Measurements from ENCODE around the gene LGI2.
A peak's percentile ranks its signal among the peaks of the same experiment; 100 is the strongest.
"Not testable (repeated sequence)": the region's sequence is repeated elsewhere in the genome, so short reads cannot be mapped to it uniquely, and the experiment has no call there.

The LGI2 gene

GRCh38 chr4:25030277-25031076 lies at the start of gene LGI2:
LGI2 (minus strand) TSS chr4:25030946; CDS start chr4:25030693, 253 bp downstream.
- DNase-seq, result peak in 28 of 56 donors; percentile 1 to 62 (median 15)

- DNase-seq, result no peak
Observed at GRCh38 chr4:25078523-25078922, 47.8 kb upstream of the LGI2 start.

DNA sequence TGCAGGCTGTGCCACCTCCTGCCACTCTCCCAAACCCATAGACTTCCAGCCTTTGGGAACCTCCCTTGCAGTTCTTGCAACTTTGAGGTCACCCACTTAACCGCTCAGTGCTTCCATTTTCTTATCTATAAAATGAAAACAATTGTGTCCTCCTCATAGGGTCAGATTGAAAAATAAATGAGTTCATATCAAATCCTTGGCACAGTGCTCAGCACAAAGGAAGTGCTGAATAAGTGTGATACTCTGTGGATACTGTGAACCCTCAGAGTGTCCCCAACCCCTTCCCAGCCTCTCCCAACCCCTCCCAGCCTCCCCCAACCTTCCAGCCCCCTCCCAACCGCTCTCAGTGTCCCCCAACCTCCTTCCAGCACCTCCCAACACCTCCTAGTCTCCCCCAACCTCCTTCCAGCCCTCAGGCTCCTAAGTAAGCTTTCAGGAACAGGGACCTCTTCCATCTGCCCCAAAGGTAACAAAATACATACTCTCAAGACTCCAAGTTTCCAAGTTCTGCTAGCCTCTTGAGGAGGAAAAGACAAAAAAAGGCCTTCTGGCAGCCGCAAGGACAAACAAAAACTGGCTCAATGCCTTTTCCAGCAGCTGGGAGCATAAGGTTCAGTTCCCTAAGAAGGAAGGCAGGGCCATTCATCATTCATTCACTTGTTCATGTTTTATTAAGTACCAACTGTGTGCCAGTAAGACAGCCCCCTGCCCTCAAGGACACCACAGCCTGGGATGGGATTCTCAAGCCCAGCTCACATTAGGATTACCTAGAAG lies 46.1 kb upstream of the LGI2 start:
- no peak for DNase-seq

DNA sequence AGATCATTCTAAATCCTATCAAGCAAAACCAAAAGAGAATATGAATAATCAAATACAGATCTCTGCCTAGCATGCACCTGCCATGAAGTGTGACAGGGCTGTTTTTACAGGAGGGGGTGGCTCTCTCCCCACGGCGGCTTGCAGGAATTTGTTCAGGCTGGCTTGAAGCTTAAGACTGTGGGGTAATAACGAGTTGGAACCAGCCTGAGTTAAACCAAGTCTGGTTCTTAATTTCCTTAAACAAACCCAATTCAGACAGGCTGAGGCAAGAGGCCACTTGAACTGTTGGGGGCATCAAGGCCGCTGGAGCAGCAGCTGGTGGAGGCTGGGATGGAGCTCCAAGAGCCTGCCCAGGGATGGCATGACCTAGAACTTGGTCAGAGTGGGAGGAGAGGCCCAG lies 45.1 kb upstream of the LGI2 start:
- DNase-seq, result no peak

GRCh38 chr4:25075129-25075528 lies 44.4 kb upstream of the LGI2 start:
- no peak for DNase-seq

DNA sequence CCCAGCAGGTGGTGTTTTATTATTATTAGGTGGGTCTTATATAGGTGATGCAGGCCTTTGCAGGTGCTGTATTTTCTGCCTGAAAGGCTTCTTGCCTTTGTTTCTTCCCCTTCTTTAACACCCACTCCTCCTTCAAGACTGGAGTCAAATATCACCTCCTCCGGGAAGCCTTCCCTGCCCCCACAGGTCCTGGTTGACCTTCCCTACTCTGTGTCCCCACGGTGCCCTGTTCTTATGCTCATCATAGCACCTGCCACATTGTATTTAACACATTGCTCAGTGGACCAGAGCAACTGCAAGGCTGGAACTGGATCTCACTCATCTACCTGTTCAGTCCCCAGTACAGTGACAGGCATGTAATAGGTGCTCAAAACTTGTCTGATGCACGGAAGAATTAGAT lies 39.8 kb upstream of the LGI2 start:
- no peak for DNase-seq

DNA sequence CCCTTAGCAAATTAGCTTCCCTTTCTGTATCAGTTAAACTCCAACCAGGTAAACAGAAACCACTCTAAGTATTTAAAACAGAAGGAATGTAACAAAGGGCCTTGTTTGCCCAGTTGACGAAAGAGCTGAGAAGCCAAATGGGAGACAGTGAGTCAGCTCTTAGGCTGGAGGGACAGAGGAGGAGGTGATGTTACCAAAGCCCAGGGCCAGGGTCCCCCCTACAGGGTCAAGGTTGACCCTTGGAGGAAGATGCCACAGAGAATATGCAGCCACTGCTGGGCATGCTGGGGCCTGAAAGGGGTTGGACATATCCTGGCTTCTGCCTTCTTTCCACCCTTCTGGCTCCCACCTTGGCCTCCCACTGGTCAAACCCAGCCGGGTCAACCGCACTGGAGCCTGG lies 38.3 kb upstream of the LGI2 start:
- DNase-seq, result no peak

DNA sequence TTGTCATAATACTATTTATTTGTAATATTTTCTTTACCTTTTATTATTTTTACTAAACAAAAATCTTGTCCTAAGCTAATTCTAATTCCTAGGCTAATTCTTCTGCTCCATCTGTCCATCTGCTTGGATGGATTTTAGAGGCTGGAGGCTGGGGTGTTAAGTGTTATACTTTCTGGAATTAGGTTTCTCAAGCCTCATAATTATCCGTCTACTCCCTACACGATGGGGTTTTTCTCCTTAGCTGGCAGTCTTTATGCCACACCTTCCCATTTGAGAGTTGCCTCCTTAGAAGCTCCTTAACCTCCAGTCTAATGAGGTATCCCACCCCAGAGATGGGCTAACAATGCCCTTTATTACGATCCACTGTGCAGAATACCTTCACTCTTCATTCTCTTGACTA lies 37.6 kb upstream of the LGI2 start:
- DNase-seq, result no peak

- DNase-seq, result no peak
Observed at GRCh38 chr4:25065932-25066590, 35.3 kb upstream of the LGI2 start.

DNA sequence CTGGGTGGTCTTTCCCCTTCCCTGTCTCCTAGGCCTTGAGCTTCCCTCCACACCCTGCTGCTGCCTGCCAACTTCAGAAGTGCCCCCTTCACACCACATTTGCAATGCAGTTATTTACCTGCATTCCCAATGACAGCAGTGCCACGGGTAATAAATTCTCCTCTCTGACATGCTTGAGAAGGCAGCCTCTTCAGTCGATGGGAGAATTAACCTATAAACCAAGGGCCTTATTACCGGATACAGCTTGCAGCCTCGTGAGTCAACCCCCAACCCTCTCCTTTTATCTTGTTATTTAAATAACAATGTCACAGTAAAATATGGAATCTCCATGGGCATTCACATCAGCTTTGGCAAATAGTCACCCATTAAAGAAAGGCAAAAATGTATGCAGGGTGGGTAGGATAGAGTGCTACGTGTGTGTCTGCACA lies 34.7 kb upstream of the LGI2 start:
- no peak for DNase-seq

DNA sequence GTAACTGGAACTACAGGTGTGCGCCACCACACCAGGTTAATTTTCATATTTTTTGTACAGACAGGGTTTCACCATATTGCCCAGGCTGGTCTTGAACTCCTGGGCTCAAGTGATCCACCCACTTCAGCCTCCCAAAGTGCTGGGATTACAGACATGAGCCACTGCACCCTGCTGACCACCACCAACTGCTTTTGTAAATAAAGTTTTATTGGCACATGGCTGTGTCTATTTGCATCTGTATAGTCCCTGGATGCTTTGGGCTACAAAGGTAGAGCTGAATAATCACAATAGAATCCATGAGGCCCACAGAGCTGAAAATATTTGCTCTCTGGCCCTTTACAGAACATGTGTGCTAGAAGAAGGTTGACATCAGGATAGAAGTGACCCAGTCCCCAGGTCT lies 33.7 kb upstream of the LGI2 start:
- not testable (repeated sequence) for DNase-seq

DNA sequence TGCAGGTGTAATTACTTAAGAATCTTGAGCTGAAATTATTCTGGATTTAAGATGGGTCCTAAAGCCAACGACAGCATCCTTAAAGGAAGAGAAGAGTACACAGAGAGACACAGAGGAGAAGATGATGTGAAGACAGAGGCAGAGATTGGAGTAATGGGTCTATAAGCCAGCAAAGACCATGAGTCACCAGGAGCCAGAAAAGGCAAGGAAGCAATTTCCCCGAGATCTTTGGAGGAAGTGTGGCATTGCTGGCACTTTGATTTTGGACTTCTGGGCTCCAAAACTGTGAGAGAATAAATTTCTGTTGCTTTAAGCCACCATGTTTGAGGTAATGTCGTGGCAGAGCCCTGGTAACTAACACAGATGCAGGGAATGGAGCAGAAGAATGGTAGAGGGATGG lies 32.4 kb upstream of the LGI2 start:
- DNase-seq, result no peak

DNA sequence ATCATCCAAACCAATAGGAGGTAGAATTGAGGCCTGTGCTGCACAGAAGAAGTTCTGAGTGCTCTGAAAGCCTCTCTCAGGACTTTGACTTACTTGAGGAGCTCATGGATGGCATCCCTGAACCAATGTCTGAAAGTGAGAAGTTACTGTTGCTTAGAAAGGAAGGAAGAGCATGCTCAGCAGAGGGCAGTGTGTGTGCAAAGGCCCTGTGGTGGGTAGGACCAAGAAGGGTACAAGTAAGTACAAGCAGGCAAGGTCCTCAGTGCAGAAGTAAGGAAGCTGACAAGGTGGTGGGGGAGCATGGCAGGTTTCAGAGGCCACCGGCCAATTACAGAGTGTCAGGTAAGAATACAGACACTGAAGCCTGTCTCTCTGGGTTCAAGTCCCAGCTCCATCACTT lies 31.4 kb upstream of the LGI2 start:
- DNase-seq, result no peak

DNA sequence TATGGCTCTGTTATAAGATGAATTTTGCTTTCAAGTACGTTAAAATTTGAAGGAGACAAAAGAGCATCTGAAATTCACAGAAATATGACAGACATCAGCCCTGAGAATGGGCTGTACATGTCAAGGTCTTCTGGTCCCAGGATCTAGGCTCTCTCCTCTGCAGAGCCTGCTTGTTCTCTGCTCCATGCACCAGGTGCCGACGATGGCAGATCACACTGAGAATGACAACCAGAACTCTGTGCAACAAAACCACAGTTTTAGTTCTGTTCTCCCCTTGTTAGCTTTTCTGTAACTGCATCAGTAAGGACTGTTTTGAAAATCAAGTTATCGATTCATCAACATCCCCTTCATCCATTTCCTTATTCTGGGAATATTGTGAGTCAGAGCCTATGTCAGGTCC lies 30.9 kb upstream of the LGI2 start:
- no peak for DNase-seq

- DNase-seq, result no peak
Observed at GRCh38 chr4:25060963-25061340, 30.2 kb upstream of the LGI2 start.

DNA sequence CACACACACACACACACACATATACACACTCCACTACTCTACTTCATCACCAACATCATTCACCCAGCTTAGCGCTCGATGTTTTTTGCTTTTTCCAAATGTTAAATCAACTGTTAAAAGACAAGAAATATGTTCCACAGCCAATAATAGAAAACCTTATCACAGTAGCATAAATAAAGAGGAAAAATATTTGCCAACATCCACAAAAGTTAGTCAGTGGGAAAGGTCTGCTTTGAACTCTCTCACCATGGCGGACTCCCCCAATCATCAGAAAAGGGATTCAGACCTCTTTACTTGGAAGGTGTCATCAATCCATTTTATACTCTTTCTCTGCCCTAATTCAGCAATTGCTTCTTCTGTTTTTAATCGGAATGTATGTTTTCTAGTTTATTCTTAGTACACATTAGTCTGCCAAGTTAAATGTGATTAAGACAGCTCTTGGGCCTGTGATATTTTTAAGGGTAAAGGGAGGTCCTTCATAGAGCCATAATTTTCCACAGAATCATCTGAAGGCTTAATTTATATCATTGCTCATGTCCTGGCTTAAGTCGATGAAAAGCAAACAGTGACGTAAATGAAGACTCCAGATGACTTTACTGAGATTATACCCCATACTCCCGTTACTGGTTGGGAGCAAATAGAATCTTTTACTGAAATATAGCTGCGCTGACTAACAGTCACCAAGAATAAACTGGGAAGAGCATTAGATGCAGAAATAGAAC lies 29.7 kb upstream of the LGI2 start:
- no peak for DNase-seq

DNA sequence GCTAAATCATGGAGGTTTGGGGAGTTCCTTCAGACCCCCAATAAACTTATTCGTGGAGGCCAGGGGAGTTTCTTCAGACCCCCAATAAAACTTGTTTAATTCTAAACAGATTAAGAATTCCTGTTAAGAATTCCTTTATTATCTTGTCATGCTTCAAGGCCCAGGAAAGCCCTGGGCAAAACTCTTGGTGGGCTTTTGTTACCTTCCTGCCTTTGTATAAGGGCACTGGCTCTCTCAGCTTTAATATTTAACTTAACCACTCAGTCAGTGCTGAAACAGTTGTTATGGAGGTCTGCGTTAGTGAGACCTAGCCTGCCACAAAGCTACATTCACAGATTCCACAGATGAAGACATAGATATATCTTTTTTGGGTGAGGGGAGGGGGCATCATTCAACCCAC lies 29.0 kb upstream of the LGI2 start:
- DNase-seq, result no peak

GRCh38 chr4:25058796-25059195 lies 28.1 kb upstream of the LGI2 start:
- no peak for DNase-seq

DNA sequence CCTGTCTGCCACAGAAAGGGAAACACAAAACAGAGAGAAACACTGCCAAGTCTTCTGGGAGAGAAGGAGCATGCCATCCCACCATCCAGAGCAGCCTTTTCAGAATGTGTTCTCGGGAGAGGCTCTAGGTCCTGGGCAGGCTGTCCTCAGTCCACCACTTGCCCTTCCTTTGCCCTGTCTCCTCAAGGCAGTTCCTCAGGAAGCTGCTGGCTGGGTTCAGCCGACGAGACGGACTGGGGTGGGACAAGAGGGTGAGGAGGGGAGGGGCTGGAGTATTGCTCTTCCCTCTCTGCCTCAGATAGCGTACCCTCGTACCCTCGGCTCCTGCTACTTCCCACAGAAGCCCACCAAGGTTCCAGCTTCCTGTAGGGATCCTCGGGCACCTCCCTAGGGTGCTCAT lies 26.6 kb upstream of the LGI2 start:
- DNase-seq, result no peak

DNA sequence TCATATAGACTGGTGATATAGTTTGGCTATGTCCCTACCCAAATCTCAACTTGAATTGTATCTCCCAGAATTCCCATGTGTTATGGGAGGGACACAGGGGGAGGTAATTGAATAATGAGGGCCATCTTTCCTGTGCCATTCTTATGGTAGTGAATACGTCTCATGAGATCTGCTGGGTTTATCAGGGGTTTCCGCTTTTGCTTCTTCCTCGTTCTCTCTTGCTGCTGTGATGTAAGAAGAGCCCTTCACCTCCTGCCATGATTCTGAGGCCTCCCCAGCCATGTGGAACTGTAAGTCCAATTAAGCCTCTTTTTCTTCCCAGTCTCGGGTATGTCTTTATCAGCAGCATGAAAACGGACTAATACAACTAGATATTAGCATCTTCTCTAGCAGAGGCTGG lies 21.3 kb upstream of the LGI2 start:
- DNase-seq, result not testable (repeated sequence)

GRCh38 chr4:25051534-25051933 lies 20.8 kb upstream of the LGI2 start:
- DNase-seq, result no peak
